ENCODE data around the gene LRRC66. TPM values are rescaled to one million over a fixed set of nuclear protein-coding genes. Genes with fewer than 3 reads are reported as not detected.
A peak's percentile ranks its signal among the peaks of the same experiment; 100 is the strongest.

Gene LRRC66
- polyA plus RNA-seq, 1 experiment: 0.28 TPM

DNA sequence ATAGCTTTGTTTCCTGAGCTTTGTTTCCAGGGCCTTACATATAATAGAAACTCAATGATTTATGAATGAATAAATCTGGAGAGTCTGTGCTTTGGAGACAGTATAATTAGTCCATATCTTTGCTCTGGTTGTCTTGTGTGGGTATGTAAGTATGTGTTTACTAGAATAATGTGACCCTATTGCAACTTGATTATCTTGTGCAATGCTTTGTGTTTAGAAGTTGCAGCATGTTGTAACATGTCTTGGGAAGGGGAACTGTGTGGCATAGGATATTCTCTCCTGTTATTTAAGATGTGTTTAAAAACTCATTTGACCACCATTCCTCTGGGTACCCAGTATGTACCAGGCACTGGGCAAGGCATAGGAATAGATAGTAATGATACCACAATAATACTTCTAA lies 37.0 kb upstream of the LRRC66 start:
- Histone ChIP-seq H3K36me3 (ENCODE audit: control insufficient read depth, insufficient read depth, low read length) (0 out of 2 replicates have a peak, but pooled peaks cover 2% of the 10 kb centered on the region), H3K4me3 (ENCODE audit: low read depth, low read length) (no peak overlapping the region), H3K27me3 (ENCODE audit: control insufficient read depth, insufficient read depth, low read length) (no peaks in the 10 kb centered on the region)
- ChIA-PET POLR2A (no interaction called here), CTCF (no interaction called here)
- TF ChIP-seq, protein P1, sequence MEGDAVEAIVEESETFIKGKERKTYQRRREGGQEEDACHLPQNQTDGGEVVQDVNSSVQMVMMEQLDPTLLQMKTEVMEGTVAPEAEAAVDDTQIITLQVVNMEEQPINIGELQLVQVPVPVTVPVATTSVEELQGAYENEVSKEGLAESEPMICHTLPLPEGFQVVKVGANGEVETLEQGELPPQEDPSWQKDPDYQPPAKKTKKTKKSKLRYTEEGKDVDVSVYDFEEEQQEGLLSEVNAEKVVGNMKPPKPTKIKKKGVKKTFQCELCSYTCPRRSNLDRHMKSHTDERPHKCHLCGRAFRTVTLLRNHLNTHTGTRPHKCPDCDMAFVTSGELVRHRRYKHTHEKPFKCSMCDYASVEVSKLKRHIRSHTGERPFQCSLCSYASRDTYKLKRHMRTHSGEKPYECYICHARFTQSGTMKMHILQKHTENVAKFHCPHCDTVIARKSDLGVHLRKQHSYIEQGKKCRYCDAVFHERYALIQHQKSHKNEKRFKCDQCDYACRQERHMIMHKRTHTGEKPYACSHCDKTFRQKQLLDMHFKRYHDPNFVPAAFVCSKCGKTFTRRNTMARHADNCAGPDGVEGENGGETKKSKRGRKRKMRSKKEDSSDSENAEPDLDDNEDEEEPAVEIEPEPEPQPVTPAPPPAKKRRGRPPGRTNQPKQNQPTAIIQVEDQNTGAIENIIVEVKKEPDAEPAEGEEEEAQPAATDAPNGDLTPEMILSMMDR (IDR thresholded peaks at IDR 0.05; ENCODE audit: insufficient read depth, low read depth, low read length): no peak
- no peak for DNase-seq (ENCODE audit: low read depth)

DNA sequence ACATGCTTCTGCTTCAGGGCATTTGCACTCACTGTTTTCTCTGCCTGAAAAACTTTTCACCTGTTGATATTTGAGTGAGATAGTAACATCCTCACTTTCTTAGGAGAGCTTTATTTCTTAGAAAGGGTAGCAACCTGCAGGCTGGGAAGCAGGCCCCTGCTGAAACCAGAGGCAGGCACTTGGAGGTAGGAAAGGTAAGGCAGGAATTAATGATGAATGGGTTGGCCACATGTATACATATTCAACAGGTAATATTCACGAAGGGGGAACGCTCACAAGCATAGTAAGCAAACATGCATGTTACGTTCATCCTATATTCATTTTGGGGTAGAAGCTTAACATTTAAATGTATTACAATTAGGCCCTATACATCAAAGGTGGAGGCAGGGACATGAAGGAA lies 34.1 kb upstream of the LRRC66 start:
- DNase-seq (ENCODE audit: low read depth): no peak
- POLR2A ChIA-PET: no interaction called here
- TF ChIP-seq, protein P1 (IDR thresholded peaks at IDR 0.05; ENCODE audit: insufficient read depth, low read depth, low read length): no peak
- Histone ChIP-seq H3K27me3 (ENCODE audit: control insufficient read depth, insufficient read depth, low read length) (no peaks in the 10 kb centered on the region), H3K36me3 (ENCODE audit: control insufficient read depth, insufficient read depth, low read length) (no peaks in the 10 kb centered on the region), H3K4me3 (ENCODE audit: low read depth, low read length) (no peak overlapping the region)
- CTCF ChIA-PET: interaction anchor here (1.2 kb wide), 1 partner anchor 49 kb away, joined by 3 read pairs; no protein-coding TSS in a partner anchor

DNA sequence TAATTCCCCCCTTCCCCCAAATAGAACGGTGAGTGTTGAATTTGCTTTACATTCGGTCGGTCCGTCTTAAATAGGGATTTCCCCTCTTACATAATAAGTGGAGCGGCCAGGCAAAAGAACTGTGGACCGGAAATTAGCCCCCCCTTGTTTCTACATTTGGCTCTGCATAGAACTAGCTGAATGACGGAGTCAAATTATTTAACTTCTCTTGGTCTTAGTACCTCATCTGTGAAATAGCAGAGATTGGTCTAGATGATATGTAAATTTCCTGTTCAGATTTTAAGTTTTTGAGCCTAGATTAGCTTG lies 32.3 kb upstream of the LRRC66 start:
- DNase-seq (ENCODE audit: low read depth): no peak
- TF ChIP-seq, protein P1 (IDR thresholded peaks at IDR 0.05; ENCODE audit: insufficient read depth, low read depth, low read length): no peak
- CTCF ChIA-PET: no interaction called here
- POLR2A ChIA-PET: no interaction called here
- Histone ChIP-seq H3K36me3 (ENCODE audit: control insufficient read depth, insufficient read depth, low read length) (no peaks in the 10 kb centered on the region), H3K27me3 (ENCODE audit: control insufficient read depth, insufficient read depth, low read length) (peaks cover 1% of the 10 kb centered on the region; the same call in 1 of the 2 replicates), H3K4me3 (ENCODE audit: low read depth, low read length) (peak overlapping the region; percentile 76)

DNA sequence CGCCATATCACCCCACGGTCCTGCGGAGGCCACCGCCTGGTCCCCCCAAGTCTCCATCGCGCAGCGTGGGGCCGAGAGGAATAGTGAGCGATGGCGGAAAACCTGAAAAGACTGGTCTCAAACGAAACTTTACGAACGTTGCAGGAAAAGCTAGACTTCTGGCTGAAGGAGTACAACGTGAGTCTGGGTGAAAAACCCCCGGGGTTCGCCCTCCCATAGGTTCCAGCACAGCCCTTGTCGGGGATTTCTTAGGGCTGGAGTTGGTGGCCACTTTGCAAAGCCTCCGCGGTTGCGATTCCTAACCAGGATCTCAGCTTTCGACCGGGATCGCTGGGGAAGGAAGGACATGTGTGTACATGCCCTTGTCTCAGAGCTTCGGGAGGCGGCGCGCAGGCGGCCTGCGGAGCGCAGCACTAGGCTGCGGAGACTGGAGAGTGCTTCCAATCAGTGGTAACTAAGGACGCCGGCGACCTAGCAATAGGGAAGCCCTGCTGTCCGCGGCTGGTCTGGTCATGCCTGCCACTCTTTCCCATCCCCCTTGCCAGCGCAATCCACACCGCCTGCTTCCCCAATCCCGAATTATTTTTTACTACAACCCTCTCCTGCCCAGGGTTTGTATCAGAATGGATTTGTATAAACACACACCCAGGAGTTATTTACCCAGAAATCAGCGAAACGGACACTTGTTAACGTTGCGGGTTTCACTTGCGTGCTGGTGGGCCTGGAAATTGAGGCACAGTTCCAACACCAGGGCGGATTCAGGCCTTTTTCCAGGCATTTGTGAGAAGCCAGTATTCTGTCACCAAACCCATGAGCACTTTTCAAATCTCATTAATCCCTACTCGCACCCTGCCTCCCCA lies 31.7 kb upstream of the LRRC66 start:
- POLR2A ChIA-PET: interaction anchor here (0.6 kb wide), 1 partner anchor 19 kb away, joined by 4 read pairs; no protein-coding TSS in a partner anchor
- DNase-seq (ENCODE audit: low read depth): peak; percentile 47
- Histone ChIP-seq H3K27me3 (ENCODE audit: control insufficient read depth, insufficient read depth, low read length) (peaks cover 1% of the 10 kb centered on the region; the same call in 1 of the 2 replicates), H3K36me3 (ENCODE audit: control insufficient read depth, insufficient read depth, low read length) (no peaks in the 10 kb centered on the region), H3K4me3 (ENCODE audit: low read depth, low read length) (peak overlapping the region; percentile 76)
- TF ChIP-seq, protein P1 (IDR thresholded peaks at IDR 0.05; ENCODE audit: insufficient read depth, low read depth, low read length): no peak
- CTCF ChIA-PET: no interaction called here

DNA sequence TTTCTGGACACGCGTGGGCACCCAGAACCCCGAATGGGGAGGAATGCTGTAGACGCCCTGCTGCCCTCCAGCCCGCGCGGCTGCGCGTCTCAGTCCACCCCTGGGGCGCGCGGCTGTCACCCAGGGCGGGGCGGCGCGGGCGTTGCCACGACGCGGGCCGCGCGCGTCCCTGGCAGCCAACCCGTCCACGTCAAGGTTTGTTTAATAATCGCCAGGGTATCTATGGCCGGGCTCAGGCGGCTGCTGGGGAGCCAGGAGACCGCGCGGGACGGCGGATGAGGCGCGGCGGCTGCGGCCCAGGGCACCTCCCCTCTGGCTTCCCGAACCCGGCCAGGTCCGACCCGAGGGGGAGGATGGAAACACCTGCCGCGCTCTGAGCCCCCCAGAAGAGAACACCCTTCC lies 31.1 kb upstream of the LRRC66 start, which contains the start of gene SPATA18:
Gene SPATA18, plus strand, starts transcription at position 92 of the 402 bp plus-strand sequence. CDS start 401 bp downstream, outside the sequence.
- TF ChIP-seq, protein P1 (IDR thresholded peaks at IDR 0.05; ENCODE audit: insufficient read depth, low read depth, low read length): no peak

More for the DNA sequence above, 31.1 kb upstream of the LRRC66 start, which contains the start of gene SPATA18:
- Histone ChIP-seq H3K36me3 (ENCODE audit: control insufficient read depth, insufficient read depth, low read length) (no peaks in the 10 kb centered on the region), H3K4me3 (ENCODE audit: low read depth, low read length) (peak within 1 kb of the TSS; percentile 76), H3K27me3 (ENCODE audit: control insufficient read depth, insufficient read depth, low read length) (peaks cover 1% of the 10 kb centered on the region; the same call in 1 of the 2 replicates)
- POLR2A ChIA-PET: no interaction called here
- CTCF ChIA-PET: interaction anchor here (0.6 kb wide), 1 partner anchor 494 kb away, joined by 3 read pairs; no protein-coding TSS in a partner anchor
- DNase-seq (ENCODE audit: low read depth): no peak

All from BJ (cell line).